Uterus (tissue), 4 donors: ENCODE data around the gene FMNL2. TPM values are rescaled to one million over a fixed set of nuclear protein-coding genes. Genes with fewer than 3 reads are reported as not detected.
"Not testable (repeated sequence)": the region's sequence is repeated elsewhere in the genome, so short reads cannot be mapped to it uniquely, and the experiment has no call there.

ENCODE experiments used
- DNase-seq, 2 donors: peaks; one replicate each; pipeline ENCODE4 v3.0.0-alpha.2; 2019 to 2020
- H3K27ac ChIP-seq, 2 donors: fragments of 200-600 bp; sonication (generic); 1 replicate in 1 of 2; 2 replicates in 1 of 2; pipeline ENCODE4 v1.5.1; 2016 to 2018
- H3K27me3 ChIP-seq, 2 donors: fragments of 200-600 bp; sonication (generic); one replicate each; pipeline ENCODE4 v1.5.1; 2018 to 2019; ENCODE audit warnings: control low read depth in 1 of 2
- H3K36me3 ChIP-seq, 2 donors: fragments of 200-600 bp; sonication (generic); one replicate each; pipeline ENCODE4 v1.5.1; 2019; ENCODE audit warnings: control low read depth in 1 of 2
- H3K4me1 ChIP-seq, 2 donors: fragments of 200-600 bp; sonication (generic); one replicate each; pipeline ENCODE4 v1.5.1; 2018 to 2019; ENCODE audit warnings: control low read depth in 1 of 2
- H3K4me3 ChIP-seq, 2 donors: fragments of 200-600 bp; sonication (generic); 1 replicate in 1 of 2; 2 replicates in 1 of 2; pipeline ENCODE4 v1.5.1; 2018 to 2019; ENCODE audit warnings: mild to moderate bottlenecking in 1 of 2
- H3K9me3 ChIP-seq, 2 donors: fragments of 200-600 bp; sonication (generic); one replicate each; pipeline ENCODE4 v1.5.1; 2019; ENCODE audit warnings: control low read depth in 1 of 2
- CTCF ChIP-seq, 4 experiments: fragments of 200-600 bp in 2 of 4; fragments of 450-650 bp in 2 of 4; sonication (generic) in 2 of 4; IDR thresholded peaks; one replicate each; pipeline ENCODE4 v1.5.1; 2016 to 2019; ENCODE audit warnings: antibody characterized with exemption in 4 of 4, mild to moderate bottlenecking in 2 of 4, moderate library complexity in 1 of 4
- POLR2A ChIP-seq, 2 donors: fragments of 450-650 bp; IDR thresholded peaks; one replicate each; pipeline ENCODE4 v1.6.1; 2016; ENCODE audit warnings: antibody characterized with exemption in 2 of 2, mild to moderate bottlenecking in 1 of 2, moderate library complexity in 1 of 2
- intact Hi-C: fragments of 100-400 bp; cut with DNase I; formaldehyde crosslinking; loops from one replicate; pipeline ENCODE4 v1.15.1; 2023; ENCODE audit warnings: low total_unique reads
- total RNA-seq, 4 donors: library from RNA; depleted of rRNA in 3 of 4; stranded (reverse); fragments of >200 nt in 3 of 4; gene quantifications; one replicate each; pipeline versions ENCODE4 v1.1.0 to v1.2.4, GENCODE V29; 2014 to 2023
- donor health status: DM: yes; HTN: yes; CAD: no.

FMNL2 gene
- total RNA-seq, 4 donors from 2014 or later, result 10.0 to 66.9 (median 33.4) TPM

- Histone ChIP-seq H3K9me3 (no peaks in the 10 kb centered on the region), H3K36me3 (no peaks in the 10 kb centered on the region), H3K4me3 (no peak overlapping the region), H3K27me3 (no peaks in the 10 kb centered on the region), H3K4me1 (no peaks in the 10 kb centered on the region), H3K27ac (no peak overlapping the region)
- intact Hi-C loops, result no loop called here
- TF ChIP-seq POLR2A (IDR thresholded peaks at IDR 0.05), result no peak
- no peak for TF ChIP-seq CTCF (IDR thresholded peaks at IDR 0.05)
- DNase-seq, result no peak
Observed at GRCh38 chr2:152472481-152472887, 137.5 kb downstream of the FMNL2 start.

- Histone ChIP-seq H3K4me1 (no peaks in the 10 kb centered on the region), H3K9me3 (no peaks in the 10 kb centered on the region), H3K27me3 (no peaks in the 10 kb centered on the region), H3K36me3 (no peaks in the 10 kb centered on the region), H3K4me3 (no peak overlapping the region), H3K27ac (no peak overlapping the region)
- no peak for DNase-seq
- no peak for TF ChIP-seq CTCF (IDR thresholded peaks at IDR 0.05)
- no peak for TF ChIP-seq POLR2A (IDR thresholded peaks at IDR 0.05)
- intact Hi-C loops, result no loop called here
Observed at GRCh38 chr2:152473151-152473857, 138.3 kb downstream of the FMNL2 start.

GRCh38 chr2:152474523-152474922 lies 139.5 kb downstream of the FMNL2 start:
- H3K27ac ChIP-seq, intact Hi-C loops, H3K27me3 ChIP-seq, H3K4me1 ChIP-seq, H3K9me3 ChIP-seq, H3K36me3 ChIP-seq, DNase-seq, H3K4me3 ChIP-seq: not testable (repeated sequence)

- TF ChIP-seq CTCF (IDR thresholded peaks at IDR 0.05) (no peak), POLR2A (IDR thresholded peaks at IDR 0.05) (no peak)
- intact Hi-C loops, result no loop called here
- Histone ChIP-seq H3K9me3 (no peaks in the 10 kb centered on the region), H3K27ac (no peak overlapping the region), H3K4me3 (no peak overlapping the region), H3K4me1 (no peaks in the 10 kb centered on the region), H3K36me3 (no peaks in the 10 kb centered on the region), H3K27me3 (no peaks in the 10 kb centered on the region)
- no peak for DNase-seq
Observed at GRCh38 chr2:152475982-152476381, 141.0 kb downstream of the FMNL2 start.

- Histone ChIP-seq H3K4me3 (no peak overlapping the region), H3K27me3 (no peaks in the 10 kb centered on the region), H3K27ac (no peak overlapping the region), H3K36me3 (no peaks in the 10 kb centered on the region), H3K4me1 (no peaks in the 10 kb centered on the region), H3K9me3 (no peaks in the 10 kb centered on the region)
- intact Hi-C loops, result no loop called here
- TF ChIP-seq POLR2A (IDR thresholded peaks at IDR 0.05) (no peak), CTCF (IDR thresholded peaks at IDR 0.05) (no peak)
- no peak for DNase-seq
Observed at GRCh38 chr2:152477347-152478092, 142.5 kb downstream of the FMNL2 start.
